Measurements from ENCODE around the gene PLBD1. TPM values are rescaled to one million over a fixed set of nuclear protein-coding genes. Genes with fewer than 3 reads are reported as not detected.

PLBD1 gene
- polyA plus RNA-seq, 3 donors = 41.6 to 48.3 (median 42.8) TPM

- DNase-seq = no peak
Observed at GRCh38 chr12:14514946-14515345, 52.7 kb downstream of the PLBD1 start.

GRCh38 chr12:14514154-14514842 is 53.4 kb downstream of the PLBD1 start:
- DNase-seq = peak; percentile 80

- DNase-seq = no peak
Observed at GRCh38 chr12:14510574-14510973, 57.1 kb downstream of the PLBD1 start.

GRCh38 chr12:14505626-14506596 is 61.8 kb downstream of the PLBD1 start:
- no peak for DNase-seq

GRCh38 chr12:14495326-14495725 is 72.4 kb downstream of the PLBD1 start:
- no peak for DNase-seq

GRCh38 chr12:14482886-14483285 is 84.8 kb downstream of the PLBD1 start:
- DNase-seq = no peak

GRCh38 chr12:14482361-14482760 is 85.3 kb downstream of the PLBD1 start:
- no peak for DNase-seq

GRCh38 chr12:14481201-14481600 is 86.5 kb downstream of the PLBD1 start:
- no peak for DNase-seq

- DNase-seq = no peak
Observed at GRCh38 chr12:14479004-14479403, 88.7 kb downstream of the PLBD1 start.

- DNase-seq = no peak
Observed at GRCh38 chr12:14473707-14474287, 93.9 kb downstream of the PLBD1 start.

GRCh38 chr12:14471497-14471896 is 96.2 kb downstream of the PLBD1 start:
- DNase-seq = no peak

GRCh38 chr12:14460212-14460841 is 107.4 kb downstream of the PLBD1 start:
- DNase-seq = no peak

GRCh38 chr12:14454098-14454907 is 113.4 kb downstream of the PLBD1 start:
- no peak for DNase-seq

Other genes starting within 250 kb of the PLBD1 start
- 10 to 100 TPM; 51.7 to 64.2 (median 55.5) TPM for gene ATF7IP, start 202.2 kb downstream of the PLBD1 start, polyA plus RNA-seq (ENCODE audit: insufficient read length in 3 of 3)
- gene GUCY2C, start 128.7 kb upstream of the PLBD1 start, polyA plus RNA-seq (ENCODE audit: insufficient read length in 3 of 3) = under 1 TPM; 0.34 to 0.60 (median 0.58) TPM
- gene WBP11, start 235.6 kb upstream of the PLBD1 start, polyA plus RNA-seq (ENCODE audit: insufficient read length in 3 of 3) = 100 to 1,000 TPM in 2 of 3 donors, 10 to 100 TPM in 1; 89.7 to 104 (median 103) TPM
- gene C12orf60, start 235.8 kb upstream of the PLBD1 start, polyA plus RNA-seq (ENCODE audit: insufficient read length in 3 of 3) = 1 to 10 TPM; 3.9 to 4.6 (median 4.1) TPM
- 1 to 10 TPM; 2.2 to 2.3 (median 2.3) TPM for gene SMCO3, start 246.3 kb upstream of the PLBD1 start, polyA plus RNA-seq (ENCODE audit: insufficient read length in 3 of 3)